HG02571 (cell line): ENCODE data around the gene KANK4.
"Not testable (repeated sequence)": the region's sequence is repeated elsewhere in the genome, so short reads cannot be mapped to it uniquely, and the experiment has no call there.

ENCODE experiments used
- ATAC-seq: cut with Tn5 transposase; IDR thresholded peaks from one replicate; pipeline ENCODE4 v1.9.1; 2021; ENCODE audit warnings: mild to moderate bottlenecking, moderate library complexity; ENCODE audit not compliant: unreplicated experiment

The KANK4 gene

DNA sequence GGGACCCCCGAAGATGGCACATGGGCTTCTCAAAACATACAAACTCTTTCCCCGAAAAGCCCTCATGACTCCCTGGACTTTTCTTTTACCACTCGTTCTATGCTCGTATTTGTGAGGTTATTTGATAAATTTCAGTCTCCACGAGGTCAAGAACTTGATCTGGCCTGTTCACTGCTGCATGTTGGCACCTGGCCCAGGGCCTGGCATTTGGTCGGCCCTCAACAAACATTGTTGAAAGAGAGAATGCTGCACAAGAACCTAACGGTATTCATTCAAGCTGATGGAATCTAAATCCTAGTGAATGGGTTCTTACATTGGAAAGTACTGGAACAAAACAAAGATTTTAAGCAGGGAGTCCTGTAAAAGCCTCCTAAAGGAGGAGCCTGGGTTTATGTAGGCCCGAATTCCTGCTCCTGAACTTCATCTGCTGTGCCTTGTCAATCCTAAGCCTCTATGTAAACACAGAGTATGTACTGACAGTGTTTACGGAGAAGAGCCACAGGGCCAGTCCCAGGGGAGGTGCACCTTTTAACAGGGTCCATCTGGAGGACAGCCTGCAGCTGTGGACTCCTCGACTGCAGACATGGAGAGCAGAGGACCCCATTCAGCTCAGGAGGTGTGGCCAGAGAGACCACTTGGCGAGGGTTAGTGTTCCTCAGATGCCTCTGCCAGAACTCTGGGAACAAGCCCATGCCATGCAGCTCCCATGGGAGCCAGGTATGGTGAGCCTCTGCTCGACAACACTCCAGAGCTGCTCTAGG lies 77.7 kb downstream of the KANK4 start:
- no peak for ATAC-seq

DNA sequence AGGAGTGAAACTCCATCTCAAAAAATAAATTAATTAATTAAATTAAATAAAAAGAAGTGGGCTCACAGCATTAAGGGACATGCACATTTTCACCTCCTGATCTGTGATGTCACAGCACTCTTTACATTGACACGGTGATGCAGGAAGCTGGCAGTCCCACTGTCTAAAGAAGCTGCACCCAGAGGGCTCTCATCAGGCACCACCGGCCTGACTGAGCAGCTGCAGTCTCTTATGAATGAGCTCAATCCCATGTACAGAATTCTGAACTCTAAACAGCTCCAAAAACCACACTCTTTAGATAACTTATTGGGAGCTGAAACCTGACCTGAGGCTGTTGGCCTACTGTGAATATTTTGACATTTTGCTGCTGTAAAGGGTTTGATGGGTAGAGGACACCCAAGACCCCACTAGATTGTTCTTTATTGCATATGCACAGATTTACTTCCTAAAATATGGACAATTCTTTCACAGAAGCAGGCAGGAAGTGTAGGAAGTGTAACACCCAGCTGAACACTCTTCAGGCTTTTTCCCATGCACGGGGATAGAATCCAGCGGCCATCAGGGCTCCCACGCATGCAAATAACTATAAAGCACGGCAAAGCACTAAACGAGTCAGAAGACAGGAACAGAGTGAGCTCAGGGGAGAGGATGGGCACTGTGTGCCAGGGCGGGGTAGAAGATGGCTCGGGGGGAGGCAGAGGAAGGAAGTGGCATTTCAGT lies 78.4 kb downstream of the KANK4 start:
- no peak for ATAC-seq

DNA sequence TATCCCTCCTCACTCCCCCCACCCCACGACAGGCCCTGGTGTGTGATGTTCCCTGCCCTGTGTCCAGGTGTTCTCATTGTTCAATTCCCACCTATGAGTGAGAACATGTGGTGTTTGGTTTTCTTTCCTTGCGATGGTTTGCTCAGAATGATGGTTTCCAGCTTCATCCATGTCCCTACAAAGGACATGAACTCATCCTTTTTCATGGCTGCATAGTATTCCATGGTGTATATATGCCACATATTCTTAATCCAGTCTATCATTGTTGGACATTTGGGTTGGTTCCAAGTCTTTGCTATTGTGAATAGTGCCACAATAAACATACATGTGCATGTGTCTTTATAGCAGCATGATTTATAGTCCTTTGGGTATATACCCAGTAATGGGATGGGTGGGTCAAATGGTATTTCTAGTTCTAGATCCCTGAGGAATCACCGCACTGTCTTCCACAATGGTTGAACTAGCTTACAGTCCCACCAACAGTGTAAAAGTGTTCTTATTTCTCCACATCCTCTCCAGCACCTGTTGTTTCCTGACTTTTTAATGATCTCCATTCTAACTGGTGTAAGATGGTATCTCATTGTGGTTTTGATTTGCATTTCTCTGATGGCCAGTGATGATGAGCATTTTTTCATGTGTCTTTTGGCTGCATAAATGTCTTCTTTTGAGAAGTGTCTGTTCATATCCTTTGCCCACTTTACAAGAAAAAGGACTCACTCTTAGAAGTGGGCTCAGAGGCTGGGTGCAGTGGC lies 79.4 kb downstream of the KANK4 start:
- not testable (repeated sequence) for ATAC-seq

DNA sequence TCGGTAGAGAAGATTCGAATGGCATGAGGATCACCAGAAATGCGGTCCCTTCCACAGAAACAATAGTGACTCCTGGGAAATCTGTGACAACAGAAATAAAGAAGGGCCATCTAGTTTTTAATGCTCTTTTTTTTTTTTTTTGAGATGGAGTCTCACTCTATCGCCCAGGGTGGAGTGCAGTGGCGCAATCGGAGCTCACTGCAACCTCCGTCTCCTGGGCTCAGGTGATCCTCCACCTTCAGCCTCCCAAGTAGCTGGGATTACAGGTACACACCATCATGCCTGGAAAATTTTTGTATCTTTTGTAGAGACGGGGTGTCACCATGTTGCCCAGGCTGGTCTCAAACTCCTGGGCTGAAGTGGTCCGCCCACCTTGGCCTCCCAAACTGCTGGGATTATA lies 80.7 kb downstream of the KANK4 start:
- ATAC-seq: no peak

DNA sequence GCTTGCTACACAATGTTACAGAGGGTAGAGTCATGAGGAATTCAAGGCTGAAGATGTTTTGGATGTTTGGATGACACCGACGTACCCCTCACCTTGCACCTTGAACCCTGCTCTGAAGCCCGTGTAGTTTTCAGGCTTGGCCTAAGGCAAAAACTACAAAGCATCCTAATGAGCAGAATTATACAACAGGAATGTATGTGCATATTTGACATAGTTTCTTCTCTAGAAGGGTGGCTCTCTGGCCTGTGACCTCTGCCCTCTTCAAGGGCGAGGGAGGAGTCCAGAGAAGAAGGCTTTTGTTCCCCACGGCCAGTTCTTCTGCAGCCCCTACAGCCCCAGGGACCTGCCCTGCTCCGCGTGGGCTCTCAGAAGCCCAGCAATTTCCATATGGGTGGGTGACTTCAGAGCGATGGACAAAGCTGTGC lies 81.3 kb downstream of the KANK4 start:
- ATAC-seq: no peak

DNA sequence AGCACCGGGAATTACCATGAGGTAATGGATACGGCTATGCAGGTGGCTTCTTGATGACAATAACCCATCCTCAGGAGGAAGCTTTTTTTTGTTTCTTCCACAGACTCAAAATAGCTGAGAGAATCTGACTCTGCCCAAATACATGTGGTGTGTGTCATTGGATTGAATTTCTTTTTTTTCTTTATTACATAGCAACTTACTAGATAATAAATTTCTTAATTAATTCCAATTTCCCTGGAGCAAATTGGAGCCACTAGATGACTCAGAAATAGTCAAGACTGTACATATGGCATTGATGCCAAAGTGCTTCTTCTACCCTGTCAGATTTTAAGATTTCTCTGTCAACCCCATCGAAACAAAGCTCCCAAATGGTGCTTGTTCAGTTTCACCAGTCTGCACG lies 81.9 kb downstream of the KANK4 start:
- no peak for ATAC-seq

DNA sequence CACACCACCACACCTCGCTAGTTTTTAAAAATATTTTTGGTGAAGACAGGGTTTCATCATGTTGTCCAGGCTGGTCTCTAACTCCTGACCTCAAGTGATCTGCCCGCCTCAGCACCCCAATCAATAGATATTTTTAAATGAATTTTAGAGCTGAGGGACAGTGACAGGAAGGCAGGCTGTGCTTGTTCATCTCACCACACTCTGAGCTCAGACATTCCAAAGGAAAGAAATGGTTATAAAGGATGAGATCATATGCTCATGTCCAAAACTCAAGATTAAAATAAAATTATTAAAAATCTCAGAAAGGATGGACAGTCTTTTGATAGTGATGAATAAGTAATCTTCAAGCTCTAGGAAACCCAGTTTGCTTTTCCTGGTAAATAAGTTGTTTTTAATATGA lies 83.7 kb downstream of the KANK4 start:
- no peak for ATAC-seq

DNA sequence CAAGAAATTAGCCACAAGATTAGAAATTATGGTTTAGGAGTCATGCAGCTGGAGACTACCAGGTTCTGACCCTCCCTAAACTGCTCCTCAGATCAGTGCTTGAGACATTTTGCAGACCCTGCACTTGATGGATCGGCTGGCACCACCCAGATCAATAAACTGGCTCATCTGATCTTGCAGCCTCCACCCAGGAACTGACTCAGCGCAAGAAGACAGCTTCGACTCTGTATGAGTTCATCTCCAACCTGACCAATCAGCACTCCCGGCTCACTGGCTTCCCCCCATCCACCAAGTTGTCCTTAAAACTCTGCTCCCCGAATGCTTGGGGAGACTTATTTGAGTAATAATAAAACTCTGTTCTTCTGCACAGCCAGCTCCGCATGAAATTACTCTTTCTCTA lies 84.5 kb downstream of the KANK4 start:
- ATAC-seq: no peak

DNA sequence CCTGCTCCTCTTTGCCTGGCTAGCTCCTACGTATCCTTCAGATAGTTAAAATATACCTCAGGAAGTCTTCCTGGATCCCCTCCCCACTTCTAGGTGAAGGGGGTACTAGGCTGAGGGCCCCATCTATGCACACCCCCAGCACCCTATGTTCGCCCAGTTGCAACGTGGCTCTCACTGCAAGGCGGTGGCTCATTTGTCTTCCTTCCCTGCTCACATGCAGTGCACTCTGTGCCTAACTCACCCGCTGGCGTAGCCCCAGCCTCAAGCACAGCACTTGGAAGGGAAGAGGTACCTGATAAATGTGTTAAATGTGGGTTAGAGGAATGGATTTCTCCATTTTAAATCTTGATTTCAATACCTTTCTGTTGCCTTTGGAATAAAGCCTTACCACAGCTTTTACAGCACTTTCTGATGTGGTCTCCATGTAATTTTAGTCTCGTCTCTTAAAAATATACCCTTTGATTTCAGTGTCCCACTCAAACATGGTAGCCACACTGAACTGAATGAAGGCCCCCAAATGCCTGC lies 85.2 kb downstream of the KANK4 start:
- ATAC-seq: no peak

DNA sequence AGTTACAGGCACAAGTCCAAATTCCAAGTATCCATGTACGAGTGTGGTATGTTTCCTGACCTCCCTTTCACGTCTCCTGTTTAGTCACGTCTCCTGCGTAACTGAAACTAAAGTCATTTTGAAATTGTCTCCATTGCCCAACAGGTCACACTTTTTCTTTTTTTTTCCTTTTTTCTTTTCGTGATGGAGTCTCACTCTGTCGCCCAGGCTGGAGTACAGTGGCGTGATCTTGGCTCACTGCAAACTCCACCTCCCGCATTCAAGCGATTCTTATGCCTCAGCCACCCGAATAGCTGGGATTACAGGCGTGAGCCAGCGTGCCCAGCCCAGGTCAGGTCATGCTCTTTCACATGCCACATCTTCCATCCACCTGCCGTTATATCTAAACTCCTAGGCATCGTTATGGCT lies 86.4 kb downstream of the KANK4 start:
- no peak for ATAC-seq

DNA sequence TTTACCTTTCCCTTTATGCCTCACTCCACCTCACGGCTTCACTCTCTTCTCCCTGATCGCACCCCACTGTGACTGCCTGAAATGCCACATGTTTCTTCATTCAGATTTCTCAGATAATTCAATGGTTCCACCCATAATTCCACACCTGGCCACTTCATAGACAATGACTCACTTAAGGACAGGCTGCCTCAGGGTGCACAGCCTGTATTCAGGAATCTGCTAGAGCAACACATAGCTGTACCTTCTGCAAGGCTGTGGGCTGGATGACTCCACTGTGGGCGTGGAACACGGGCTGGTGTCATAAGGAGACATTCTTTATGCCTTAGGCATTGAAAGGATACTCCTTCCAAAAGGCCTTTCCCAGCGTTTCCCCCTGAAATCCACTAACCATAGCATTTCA lies 88.5 kb downstream of the KANK4 start:
- ATAC-seq: no peak

DNA sequence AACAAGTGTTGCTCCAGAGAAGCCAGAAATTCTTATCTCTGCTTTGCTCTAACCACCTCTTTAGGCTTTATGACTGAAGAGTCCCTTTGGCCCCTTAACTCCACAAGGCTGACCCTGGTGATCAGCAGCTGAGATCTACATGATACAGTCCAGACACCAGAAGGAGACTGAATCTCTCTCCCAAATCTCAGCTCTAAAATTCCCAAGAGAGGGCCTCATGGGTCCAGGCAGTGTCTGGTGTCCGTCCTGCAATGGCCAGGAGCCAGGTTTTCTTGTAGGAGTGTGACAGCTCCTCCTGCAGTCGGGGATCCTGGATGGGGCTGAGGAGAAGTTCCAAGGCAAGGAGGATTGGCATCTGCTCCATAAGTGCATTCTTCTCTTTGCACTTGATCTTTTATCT lies 89.3 kb downstream of the KANK4 start:
- no peak for ATAC-seq

DNA sequence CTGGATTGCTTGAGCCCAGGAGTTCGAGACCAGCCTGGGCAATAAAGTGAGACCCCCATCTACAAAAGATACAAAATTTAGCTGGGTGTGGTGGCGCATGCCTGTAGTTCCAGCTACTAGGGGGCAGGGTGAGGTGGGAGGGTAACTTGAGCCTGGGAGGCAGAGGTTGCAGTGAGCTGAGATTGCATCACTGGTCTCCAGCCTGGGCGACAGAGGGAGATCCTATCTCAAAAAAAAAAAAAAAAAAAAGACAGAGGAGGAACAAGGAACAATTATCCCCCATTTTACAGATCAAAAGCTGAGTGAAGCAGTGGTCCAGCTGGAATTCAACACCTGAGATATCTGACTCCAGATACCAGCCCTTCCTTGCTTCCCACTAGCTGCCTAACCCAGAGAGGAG lies 89.8 kb downstream of the KANK4 start:
- no peak for ATAC-seq

DNA sequence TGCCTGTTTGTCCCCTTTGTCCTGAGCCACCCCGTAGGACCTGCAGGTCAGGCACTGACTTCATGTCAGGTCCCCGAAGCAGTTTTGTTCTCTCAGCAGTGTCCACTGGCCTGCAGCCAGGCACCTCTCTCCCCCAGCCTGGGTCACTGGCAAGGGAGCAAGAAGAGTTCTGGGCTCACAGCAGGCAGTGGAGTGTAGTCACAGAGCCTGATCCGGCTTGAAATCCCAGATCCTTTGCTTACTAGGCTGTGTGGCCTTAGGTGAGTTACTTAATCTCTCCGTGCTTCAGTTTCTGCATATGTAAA lies 90.4 kb downstream of the KANK4 start:
- no peak for ATAC-seq

DNA sequence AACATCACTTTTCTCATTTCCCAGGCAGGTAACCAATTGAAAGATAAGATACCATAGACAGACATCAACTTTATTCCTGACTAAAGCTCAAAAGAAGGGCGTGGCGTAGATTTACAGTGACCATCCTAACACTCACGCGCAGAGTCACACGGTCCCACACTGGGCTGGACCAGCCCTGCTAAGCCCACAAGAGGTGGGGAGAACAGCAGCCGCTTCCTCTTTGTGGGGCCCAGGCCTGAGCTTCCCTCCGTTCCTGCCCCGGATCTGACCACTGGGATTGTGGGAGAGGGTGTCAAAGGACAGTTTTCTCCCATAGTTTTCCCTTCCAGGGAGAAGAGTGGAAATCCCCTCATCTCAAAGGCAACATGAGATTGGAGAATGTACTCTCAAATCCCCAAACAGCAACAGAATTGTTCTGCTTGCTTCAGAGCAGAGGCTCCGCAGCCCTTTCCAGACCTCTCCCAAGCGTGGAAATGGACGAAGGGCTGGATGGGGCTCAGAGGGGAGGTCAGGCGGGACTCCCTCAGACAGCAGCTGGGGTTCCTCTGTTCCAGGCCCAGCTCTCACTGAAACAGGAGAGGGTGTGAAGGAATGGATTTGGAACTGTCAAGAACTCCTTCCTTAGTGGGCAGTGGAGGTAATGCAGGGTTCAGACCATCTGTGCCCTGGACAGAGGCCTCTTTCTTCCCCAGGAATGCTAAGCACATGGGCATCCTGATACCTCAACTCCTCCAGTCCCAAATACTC lies 90.9 kb downstream of the KANK4 start:
- no peak for ATAC-seq

DNA sequence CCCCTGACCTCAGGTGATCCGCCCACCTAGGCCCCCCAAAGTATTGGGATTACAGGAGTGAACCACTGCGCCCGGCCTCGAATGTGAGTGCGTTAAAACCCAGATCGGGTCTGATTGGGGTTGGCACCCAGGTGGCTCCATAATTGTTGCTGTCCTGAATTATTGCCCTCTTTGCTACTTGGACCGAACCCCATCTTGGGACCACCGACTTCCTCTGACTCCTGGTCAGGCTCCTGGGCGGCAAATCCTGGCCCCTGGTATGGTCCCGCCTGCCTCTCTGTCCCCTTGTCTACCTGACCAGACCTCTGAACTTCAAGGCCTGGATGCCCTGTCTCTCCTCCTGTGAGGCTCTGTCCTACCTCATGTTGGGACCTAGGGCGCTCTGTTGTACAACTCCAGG lies 91.7 kb downstream of the KANK4 start:
- no peak for ATAC-seq

DNA sequence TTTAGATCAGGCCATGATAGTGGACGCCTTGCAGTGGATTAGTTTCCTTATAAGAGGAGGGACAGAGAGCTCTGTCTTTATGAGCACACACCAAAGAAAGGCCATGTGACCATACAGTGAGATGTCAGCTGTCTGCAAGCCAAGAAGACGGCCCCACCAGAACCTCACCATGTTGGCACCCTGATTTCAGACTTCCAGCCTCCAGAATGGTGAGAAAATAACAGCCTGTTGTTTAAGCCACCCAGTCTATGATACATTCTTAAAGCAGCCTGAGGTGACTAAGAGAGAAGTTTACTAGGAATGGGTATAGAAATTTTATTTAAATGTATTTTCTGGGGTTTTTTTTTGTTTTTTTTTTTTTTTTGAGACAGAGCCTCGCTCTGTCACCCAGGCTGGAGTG lies 95.1 kb downstream of the KANK4 start:
- no peak for ATAC-seq

DNA sequence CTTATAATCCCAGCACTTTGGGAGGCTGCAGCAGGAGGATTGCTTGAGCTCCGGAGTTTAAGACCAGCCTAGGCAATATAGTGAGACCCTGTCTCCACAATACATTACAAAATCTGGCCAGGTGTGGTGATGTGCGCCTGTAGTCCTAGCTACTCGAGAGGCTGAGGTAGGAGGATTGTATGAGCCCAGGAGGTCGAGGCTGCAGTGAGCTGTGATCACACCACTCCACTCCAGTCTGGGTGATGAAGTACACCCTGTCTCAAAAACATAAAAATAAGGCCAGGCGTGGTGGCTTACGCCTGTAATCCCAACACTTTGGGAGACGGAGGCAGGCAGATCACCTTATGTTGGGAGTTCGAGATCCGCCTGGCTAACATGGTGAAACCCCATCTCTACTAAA lies 96.9 kb downstream of the KANK4 start:
- no peak for ATAC-seq

DNA sequence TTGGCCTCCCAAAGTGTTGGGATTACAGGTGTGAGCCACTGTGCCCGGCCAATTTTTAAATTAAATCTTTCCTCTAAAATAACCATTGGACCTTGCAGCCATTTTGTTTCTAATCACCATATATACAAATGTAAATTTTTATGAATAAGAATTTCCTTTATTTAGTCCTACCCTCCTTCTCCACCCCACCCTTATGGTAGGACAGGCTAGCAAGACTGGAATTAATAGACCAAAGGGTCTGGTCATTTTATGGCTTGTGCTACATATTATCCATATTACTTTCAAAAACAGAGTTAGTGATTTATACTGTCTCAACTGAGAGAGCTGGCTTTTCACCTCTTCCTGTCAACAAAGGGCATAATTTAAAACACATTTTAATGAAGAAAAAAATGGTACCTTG lies 98.1 kb downstream of the KANK4 start:
- no peak for ATAC-seq

DNA sequence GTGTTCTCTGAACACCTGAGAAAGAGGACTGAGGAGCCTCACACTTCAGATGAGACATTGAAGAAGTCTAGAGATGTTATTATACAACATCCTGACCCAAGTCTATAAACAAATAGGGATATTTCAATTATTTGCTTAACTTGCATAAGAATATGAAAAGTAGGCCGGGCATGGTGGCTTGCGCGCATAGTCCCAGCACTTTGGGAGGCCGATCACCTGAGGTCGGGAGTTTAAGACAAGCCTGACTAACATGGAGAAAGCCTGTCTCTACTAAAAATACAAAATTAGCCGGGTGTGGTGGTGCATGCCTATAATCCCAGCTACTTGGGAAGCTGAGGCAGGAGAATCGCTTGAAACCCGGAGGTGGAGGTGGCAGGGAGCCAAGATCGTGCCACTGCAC lies 98.8 kb downstream of the KANK4 start:
- not testable (repeated sequence) for ATAC-seq

DNA sequence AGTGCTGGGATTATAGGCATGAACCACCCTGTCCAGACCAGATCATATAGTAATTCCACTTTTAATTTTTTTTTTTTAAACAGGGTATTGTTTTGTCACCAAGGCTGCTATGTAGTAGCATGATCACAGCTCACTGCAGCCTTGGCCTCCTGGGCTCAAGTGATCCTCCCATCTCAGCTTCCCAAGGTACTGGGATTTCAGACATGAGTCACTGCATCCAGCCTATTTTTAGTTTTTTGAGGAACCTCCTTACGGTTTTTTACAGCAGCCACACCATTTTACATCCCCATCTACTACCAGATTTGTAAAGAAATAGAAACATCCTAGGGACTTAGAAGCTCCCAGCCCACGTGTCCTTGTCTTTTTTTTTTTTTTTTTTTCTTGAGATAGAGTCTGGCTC lies 100.6 kb downstream of the KANK4 start:
- ATAC-seq: no peak
